ENCODE measurements around the gene ATP23.

The ATP23 gene

GRCh38 chr12:57941165-57941894 is at the start of gene ATP23:
Gene ATP23 (plus strand): TSS chr12:57941567. CDS start chr12:57941702, 135 bp downstream.
- peak; percentile 90 for DNase-seq

- no peak for DNase-seq
Measured at GRCh38 chr12:57892232-57892972, 49.0 kb upstream of the ATP23 start.

GRCh38 chr12:57893431-57894353 is 47.7 kb upstream of the ATP23 start:
- DNase-seq: no peak

GRCh38 chr12:57894399-57895292 is 46.7 kb upstream of the ATP23 start:
- DNase-seq: no peak

- no peak for DNase-seq
Measured at GRCh38 chr12:57895389-57896114, 45.8 kb upstream of the ATP23 start.

GRCh38 chr12:57896115-57896433 is 45.3 kb upstream of the ATP23 start:
- no peak for DNase-seq

GRCh38 chr12:57896434-57897201 is 44.7 kb upstream of the ATP23 start:
- peak; percentile 24 for DNase-seq

GRCh38 chr12:57897286-57897974 is 43.9 kb upstream of the ATP23 start:
- no peak for DNase-seq

- DNase-seq: peak; percentile 21
Measured at GRCh38 chr12:57898308-57898970, 42.9 kb upstream of the ATP23 start.

GRCh38 chr12:57899010-57899662 is 42.2 kb upstream of the ATP23 start:
- peak; percentile 88 for DNase-seq

- no peak for DNase-seq
Measured at GRCh38 chr12:57902478-57902969, 38.8 kb upstream of the ATP23 start.

- DNase-seq: no peak
Measured at GRCh38 chr12:57904426-57904825, 36.9 kb upstream of the ATP23 start.

GRCh38 chr12:57904848-57905811 is 36.2 kb upstream of the ATP23 start:
- DNase-seq: peak; percentile 88

- no peak for DNase-seq
Measured at GRCh38 chr12:57905812-57906475, 35.4 kb upstream of the ATP23 start.

- DNase-seq: no peak
Measured at GRCh38 chr12:57906821-57907220, 34.5 kb upstream of the ATP23 start.

GRCh38 chr12:57907281-57907680 is 34.1 kb upstream of the ATP23 start:
- no peak for DNase-seq

GRCh38 chr12:57908511-57908910 is 32.9 kb upstream of the ATP23 start:
- no peak for DNase-seq

Measured in stimulated activated CD4-positive, alpha-beta T cell treated with anti-CD3 and anti-CD28 coated beads, Interleukin-15, amount 100 ng/mL, for 24 hours (primary cell).